Activated CD8-positive, alpha-beta T cell treated with anti-CD3 and anti-CD28 coated beads, Interleukin-2, amount 10 ng/mL, durations not matched to agents 7 days and 5 days (primary cell): ENCODE results near the gene TAB2. TPM values are rescaled to one million over a fixed set of nuclear protein-coding genes. Genes with fewer than 3 reads are reported as not detected.
"Not testable (repeated sequence)": the region's sequence is repeated elsewhere in the genome, so short reads cannot be mapped to it uniquely, and the experiment has no call there.

Experiments used
- ATAC-seq: fragments of 150-1000 bp; cut with Tn5 transposase; one replicate; pipeline ENCODE4 v1.10.0; 2021; ENCODE audit warnings: moderate library complexity
- CTCF ChIA-PET: fragments of 350-600 bp; sonication (Branson Sonifier 250); formaldehyde crosslinking; loops from one replicate; lab custom pipeline; 2021; ENCODE audit warnings: antibody characterized with exemption; lab: Charles Lee
- POLR2A ChIA-PET: fragments of 350-600 bp; sonication (Branson Sonifier 250); formaldehyde crosslinking; loops from one replicate; lab custom pipeline; 2021; ENCODE audit warnings: antibody characterized with exemption; lab: Charles Lee
- DNase-seq: peaks from one replicate; pipeline ENCODE4 v3.0.0-alpha.2; 2020
- H3K27ac Mint-ChIP-seq: one replicate; pipeline ENCODE4 v1.8.0; 2021; ENCODE audit warnings: mild to moderate bottlenecking, mixed read lengths
- H3K27me3 Mint-ChIP-seq: one replicate; pipeline ENCODE4 v1.8.0; 2021; ENCODE audit warnings: low read depth, mixed read lengths
- H3K36me3 Mint-ChIP-seq: one replicate; pipeline ENCODE4 v1.8.0; 2021; ENCODE audit warnings: low read depth, mixed read lengths
- H3K4me1 Mint-ChIP-seq: one replicate; pipeline ENCODE4 v1.8.0; 2021; ENCODE audit warnings: low read depth, mixed read lengths
- H3K4me3 Mint-ChIP-seq: one replicate; pipeline ENCODE4 v1.8.0; 2021; ENCODE audit warnings: mild to moderate bottlenecking, mixed read lengths
- H3K9me3 Mint-ChIP-seq: one replicate; pipeline ENCODE4 v1.8.0; 2022; ENCODE audit warnings: mixed read lengths; ENCODE audit not compliant: insufficient read depth
- total RNA-seq, 2 experiments: library from RNA; stranded (reverse); gene quantifications; one replicate each; pipeline ENCODE4 v1.2.3, GENCODE V29; 2021

Gene TAB2
- total RNA-seq, 2 experiments from 2014 or later, result 113 to 115 TPM

- not testable (repeated sequence) for DNase-seq, ATAC-seq, H3K27me3 Mint-ChIP-seq, H3K27ac Mint-ChIP-seq, H3K4me3 Mint-ChIP-seq, H3K9me3 Mint-ChIP-seq
- POLR2A ChIA-PET, result interaction anchor here (0.7 to 1.5 kb wide), 2 partner anchors 12 to 25 kb away, joined by 3 to 4 read pairs; no protein-coding TSS in a partner anchor
- CTCF ChIA-PET, result interaction anchor here (1.7 to 2.2 kb wide), 2 partner anchors 18 to 83 kb away, joined by 3 to 6 read pairs; no protein-coding TSS in a partner anchor
- Mint-ChIP-seq H3K36me3 (peaks cover 46% of the 10 kb centered on the region), H3K4me1 (peaks cover 50% of the 10 kb centered on the region)
Measured at GRCh38 chr6:149349279-149349678, 31.8 kb downstream of the TAB2 start.

GRCh38 chr6:149354009-149354408 is 36.5 kb downstream of the TAB2 start:
- Mint-ChIP-seq H3K9me3 (no peaks in the 10 kb centered on the region), H3K27me3 (no peaks in the 10 kb centered on the region), H3K27ac (no peak overlapping the region), H3K4me3 (no peak overlapping the region), H3K4me1 (peaks cover 59% of the 10 kb centered on the region), H3K36me3 (peaks cover 54% of the 10 kb centered on the region)
- ChIA-PET POLR2A (no interaction called here), CTCF (no interaction called here)
- no peak for ATAC-seq
- no peak for DNase-seq

- ChIA-PET CTCF (interaction anchor here (1.1 kb wide), 1 partner anchor 10 kb away, joined by 4 read pairs; no protein-coding TSS in a partner anchor), POLR2A (no interaction called here)
- no peak overlapping the region for H3K4me3 Mint-ChIP-seq
- peaks cover 70% of the 10 kb centered on the region for H3K4me1 Mint-ChIP-seq
- no peaks in the 10 kb centered on the region for H3K27me3 Mint-ChIP-seq
- peaks cover 5% of the 10 kb centered on the region for H3K9me3 Mint-ChIP-seq
- ATAC-seq (no peak), DNase-seq (no peak)
- no peak overlapping the region for H3K27ac Mint-ChIP-seq
- peaks cover 66% of the 10 kb centered on the region for H3K36me3 Mint-ChIP-seq
Measured at GRCh38 chr6:149356081-149356750, 38.7 kb downstream of the TAB2 start.

GRCh38 chr6:149357726-149358538 is 40.4 kb downstream of the TAB2 start:
- CTCF ChIA-PET, result interaction anchor here (1.0 kb wide), 1 partner anchor 331 kb away, joined by 4 read pairs; no protein-coding TSS in a partner anchor
- Mint-ChIP-seq H3K27ac (peak overlapping the region; percentile 39), H3K4me1 (peaks cover 73% of the 10 kb centered on the region), H3K27me3 (no peaks in the 10 kb centered on the region), H3K4me3 (no peak overlapping the region), H3K36me3 (peaks cover 73% of the 10 kb centered on the region), H3K9me3 (peaks cover 13% of the 10 kb centered on the region)
- DNase-seq (no peak), ATAC-seq (no peak)
- POLR2A ChIA-PET, result no interaction called here

GRCh38 chr6:149359440-149359839 is 41.9 kb downstream of the TAB2 start:
- H3K9me3 Mint-ChIP-seq, result peaks cover 13% of the 10 kb centered on the region
- POLR2A ChIA-PET, result no interaction called here
- H3K4me1 Mint-ChIP-seq, result peaks cover 77% of the 10 kb centered on the region
- ATAC-seq, result no peak
- no peak overlapping the region for H3K27ac Mint-ChIP-seq
- no peak for DNase-seq
- CTCF ChIA-PET, result interaction anchor here (0.9 to 1.5 kb wide), 3 partner anchors 29 to 277 kb away, joined by 3 to 4 read pairs (median 3); no protein-coding TSS in a partner anchor
- H3K36me3 Mint-ChIP-seq, result peaks cover 79% of the 10 kb centered on the region
- H3K4me3 Mint-ChIP-seq, result no peak overlapping the region
- no peaks in the 10 kb centered on the region for H3K27me3 Mint-ChIP-seq

- no peak for DNase-seq
- ATAC-seq, result no peak
- Mint-ChIP-seq H3K9me3 (peaks cover 13% of the 10 kb centered on the region), H3K27me3 (no peaks in the 10 kb centered on the region), H3K27ac (no peak overlapping the region), H3K36me3 (peaks cover 70% of the 10 kb centered on the region), H3K4me3 (no peak overlapping the region), H3K4me1 (peaks cover 78% of the 10 kb centered on the region)
- CTCF ChIA-PET, result interaction anchor here (1.3 kb wide), 1 partner anchor 17 kb away, joined by 3 read pairs; no protein-coding TSS in a partner anchor
- POLR2A ChIA-PET, result no interaction called here
Measured at GRCh38 chr6:149360536-149360935, 43.0 kb downstream of the TAB2 start.

- DNase-seq (no peak), ATAC-seq (no peak)
- CTCF ChIA-PET, result interaction anchor here (1.2 kb wide), 1 partner anchor 268 kb away, joined by 3 read pairs; no protein-coding TSS in a partner anchor
- no peaks in the 10 kb centered on the region for H3K27me3 Mint-ChIP-seq
- H3K4me3 Mint-ChIP-seq, result no peak overlapping the region
- peaks cover 13% of the 10 kb centered on the region for H3K9me3 Mint-ChIP-seq
- H3K27ac Mint-ChIP-seq, result peak overlapping the region; percentile 31
- H3K4me1 Mint-ChIP-seq, result peaks cover 71% of the 10 kb centered on the region
- H3K36me3 Mint-ChIP-seq, result peaks cover 60% of the 10 kb centered on the region
- POLR2A ChIA-PET, result no interaction called here
Measured at GRCh38 chr6:149362289-149362688, 44.8 kb downstream of the TAB2 start.

- ChIA-PET CTCF (interaction anchor here (1.3 to 1.5 kb wide), 2 partner anchors 11 to 154 kb away, joined by 3 read pairs; no protein-coding TSS in a partner anchor), POLR2A (interaction anchor here (0.9 kb wide), 1 partner anchor 58 kb away, joined by 3 read pairs; no protein-coding TSS in a partner anchor)
- Mint-ChIP-seq H3K4me1 (peaks cover 65% of the 10 kb centered on the region), H3K4me3 (no peak overlapping the region), H3K36me3 (peaks cover 54% of the 10 kb centered on the region), H3K27ac (no peak overlapping the region), H3K27me3 (no peaks in the 10 kb centered on the region), H3K9me3 (peaks cover 13% of the 10 kb centered on the region)
- ATAC-seq (no peak), DNase-seq (no peak)
Measured at GRCh38 chr6:149363154-149363553, 45.6 kb downstream of the TAB2 start.

- no peak overlapping the region for H3K4me3 Mint-ChIP-seq
- ATAC-seq (no peak), DNase-seq (no peak)
- ChIA-PET POLR2A (no interaction called here), CTCF (interaction anchor here (1.3 kb wide), 1 partner anchor 152 kb away, joined by 3 read pairs; no protein-coding TSS in a partner anchor)
- H3K27me3 Mint-ChIP-seq, result no peaks in the 10 kb centered on the region
- H3K4me1 Mint-ChIP-seq, result peaks cover 54% of the 10 kb centered on the region
- peaks cover 13% of the 10 kb centered on the region for H3K9me3 Mint-ChIP-seq
- H3K27ac Mint-ChIP-seq, result no peak overlapping the region
- peaks cover 43% of the 10 kb centered on the region for H3K36me3 Mint-ChIP-seq
Measured at GRCh38 chr6:149364557-149364956, 47.0 kb downstream of the TAB2 start.

- peaks cover 10% of the 10 kb centered on the region for H3K9me3 Mint-ChIP-seq
- peaks cover 43% of the 10 kb centered on the region for H3K36me3 Mint-ChIP-seq
- DNase-seq, result no peak
- ChIA-PET POLR2A (no interaction called here), CTCF (no interaction called here)
- ATAC-seq, result no peak
- H3K27ac Mint-ChIP-seq, result peak overlapping the region; percentile 51
- no peaks in the 10 kb centered on the region for H3K27me3 Mint-ChIP-seq
- peaks cover 52% of the 10 kb centered on the region for H3K4me1 Mint-ChIP-seq
- no peak overlapping the region for H3K4me3 Mint-ChIP-seq
Measured at GRCh38 chr6:149365197-149365596, 47.7 kb downstream of the TAB2 start.

- no peaks in the 10 kb centered on the region for H3K27me3 Mint-ChIP-seq
- ATAC-seq (peak; percentile 75), DNase-seq (no peak)
- no peak overlapping the region for H3K4me3 Mint-ChIP-seq
- H3K27ac Mint-ChIP-seq, result no peak overlapping the region
- H3K4me1 Mint-ChIP-seq, result peaks cover 48% of the 10 kb centered on the region
- CTCF ChIA-PET, result interaction anchor here (0.7 to 1.2 kb wide), 3 partner anchors 33 to 338 kb away, joined by 3 read pairs; no protein-coding TSS in a partner anchor
- peaks cover 8% of the 10 kb centered on the region for H3K9me3 Mint-ChIP-seq
- POLR2A ChIA-PET, result interaction anchor here (0.7 to 1.2 kb wide), 3 partner anchors 48 to 280 kb away, joined by 3 to 5 read pairs (median 4); partner anchors contain the start of gene TAB2
- peaks cover 42% of the 10 kb centered on the region for H3K36me3 Mint-ChIP-seq
Measured at GRCh38 chr6:149366267-149366921, 48.9 kb downstream of the TAB2 start.
